Natural killer cell (primary cell): ENCODE results near the gene APEX1. TPM values are rescaled to one million over a fixed set of nuclear protein-coding genes. Genes with fewer than 3 reads are reported as not detected.

Source experiments
- ATAC-seq, 3 donors: fragments of 150-1000 bp in 2 of 3; fragments of 200-7000 bp in 1 of 3; cut with Tn5 transposase; 1 replicate in 1 of 3; 2 replicates in 2 of 3; pipeline ENCODE4 v1.10.0; 2021; ENCODE audit warnings: mild to moderate bottlenecking in 2 of 3, moderate library complexity in 2 of 3
- DNase-seq, 2 donors: peaks; one replicate each; pipeline versions ENCODE4 v3.0.0 to v3.0.0-alpha.2; 2013 to 2021; ENCODE audit warnings: mixed read lengths in 1 of 2
- H3K27ac ChIP-seq: one replicate; pipeline ENCODE4 v1.5.1; 2013; ENCODE audit warnings: mild to moderate bottlenecking, low read length
- H3K27me3 ChIP-seq: one replicate; pipeline ENCODE4 v1.6.1; 2013; ENCODE audit warnings: low read length; ENCODE audit not compliant: control insufficient read depth, insufficient read depth
- H3K36me3 ChIP-seq: one replicate; pipeline ENCODE4 v1.6.1; 2013; ENCODE audit warnings: low read length; ENCODE audit not compliant: control insufficient read depth, insufficient read depth
- H3K4me1 ChIP-seq: one replicate; pipeline ENCODE4 v1.6.1; 2013; ENCODE audit warnings: low read length; ENCODE audit not compliant: control insufficient read depth, insufficient read depth
- H3K4me3 ChIP-seq: one replicate; pipeline ENCODE4 v1.5.1; 2013; ENCODE audit warnings: low read length
- H3K9me3 ChIP-seq: one replicate; pipeline ENCODE4 v1.6.1; 2013; ENCODE audit warnings: low read length; ENCODE audit not compliant: control insufficient read depth, insufficient read depth
- H3K27ac Mint-ChIP-seq, 2 donors: one replicate each; pipeline ENCODE4 v1.8.0; 2022; ENCODE audit warnings: mild to moderate bottlenecking in 2 of 2, mixed read lengths in 2 of 2, moderate library complexity in 1 of 2
- H3K27me3 Mint-ChIP-seq, 2 donors: one replicate each; pipeline ENCODE4 v1.8.0; 2022; ENCODE audit warnings: low read depth in 2 of 2, mixed read lengths in 2 of 2
- H3K36me3 Mint-ChIP-seq: one replicate; pipeline ENCODE4 v1.8.0; 2022; ENCODE audit warnings: mixed read lengths
- H3K4me1 Mint-ChIP-seq, 2 donors: one replicate each; pipeline ENCODE4 v1.8.0; 2022; ENCODE audit warnings: mixed read lengths in 2 of 2
- H3K4me3 Mint-ChIP-seq: one replicate; pipeline ENCODE4 v1.8.0; 2022; ENCODE audit warnings: mild to moderate bottlenecking, moderate library complexity, mixed read lengths
- H3K9me3 Mint-ChIP-seq, 2 donors: one replicate each; pipeline ENCODE4 v1.8.0; 2022; ENCODE audit warnings: mixed read lengths in 2 of 2
- CTCF ChIP-seq: fragments of 200-600 bp; IDR thresholded peaks from one replicate; pipeline ENCODE4 v1.8.0; 2022; ENCODE audit warnings: antibody characterized with exemption
- WGBS: methylation state at CpG from one replicate; pipeline ENCODE4 v1.1.7; 2013; ENCODE audit warnings: missing lambda C conversion rate; ENCODE audit not compliant: insufficient coverage; 5-methylcytosine and 5-hydroxymethylcytosine counted together
- intact Hi-C: fragments of 100-400 bp; cut with micrococcal nuclease; formaldehyde crosslinking; loops from one replicate; pipeline ENCODE4 v1.14.2; 2022
- total RNA-seq, 4 donors: library from RNA; stranded (reverse); fragments of 120-200 nt in 1 of 4; gene quantifications; one replicate each; pipeline versions ENCODE4 v1.2.3 to v1.2.4, GENCODE V29; 2013 to 2022

APEX1 gene
- total RNA-seq, 3 donors from 2014 or later (not counting 1 experiment from before 2014, with no cell fraction given) = 66.0 to 77.6 (median 74.9) TPM

DNA sequence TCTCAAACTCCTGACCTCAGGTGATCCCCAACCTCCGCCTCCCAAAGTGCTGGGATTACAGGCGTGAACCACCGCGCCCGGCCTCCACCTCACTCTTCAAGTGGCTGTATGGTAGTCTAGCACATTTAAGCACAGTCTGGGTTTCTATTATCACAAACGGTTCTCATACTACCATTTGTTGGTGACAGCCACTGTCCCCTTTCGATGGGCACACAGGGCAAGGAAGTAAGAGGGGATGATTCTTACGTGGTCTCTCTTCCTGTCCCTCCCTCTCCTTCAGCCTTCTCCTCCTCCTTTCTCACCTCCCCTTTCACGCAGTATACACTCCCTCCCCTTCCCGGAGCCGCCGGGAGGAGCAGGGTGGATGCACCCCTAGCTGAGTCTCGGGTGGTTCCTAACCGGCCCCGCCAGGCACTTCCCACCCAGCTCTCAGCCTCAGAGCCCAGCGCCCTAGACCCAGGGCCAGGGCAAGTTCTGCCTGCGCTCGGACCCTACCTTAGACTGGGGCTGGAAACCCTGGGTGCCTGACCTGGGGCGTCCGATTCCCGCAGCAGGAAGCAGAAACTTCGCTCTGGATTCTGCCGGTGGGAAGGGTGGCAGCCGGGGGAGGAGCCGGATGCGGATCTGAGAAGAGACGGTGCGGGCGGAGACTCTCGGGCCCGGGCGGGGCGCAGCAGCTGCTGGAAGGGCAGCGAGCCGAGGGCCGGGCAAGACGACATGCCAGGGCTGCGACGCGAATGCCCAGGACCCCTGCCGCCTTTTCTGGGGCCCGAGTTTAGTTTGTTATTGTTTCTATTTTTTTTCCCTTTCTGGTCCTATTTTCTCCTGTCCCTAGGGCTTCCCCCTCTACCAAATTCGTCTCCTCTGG is 41.9 kb upstream of the APEX1 start, which contains the start of gene TEP1:
Gene TEP1, minus strand, starts transcription at position 626 of the 868 bp plus-strand sequence. CDS start 5,062 bp downstream, outside the sequence.
- DNase-seq = peak; percentile 64 to 82
- WGBS = under 1% methylated on average over 43 of the region's 43 CpGs
- no peak for TF ChIP-seq CTCF
- Mint-ChIP-seq H3K4me3 (peak within 1 kb of the TSS; percentile 98), H3K27ac (peak within 1 kb of the TSS; percentile 91 to 96), H3K4me1 (peaks cover 35 to 54% of the 10 kb centered on the region in 2 donors), H3K27me3 (no peaks in the 10 kb centered on the region), H3K36me3 (no peaks in the 10 kb centered on the region), H3K9me3 (no peaks in the 10 kb centered on the region)
- Histone ChIP-seq H3K4me3 (peak within 1 kb of the TSS; percentile 97), H3K27ac (peak within 1 kb of the TSS; percentile 94), H3K27me3 (no peaks in the 10 kb centered on the region), H3K36me3 (peaks cover 3% of the 10 kb centered on the region), H3K9me3 (no peaks in the 10 kb centered on the region), H3K4me1 (peaks cover 9% of the 10 kb centered on the region)
- intact Hi-C loops = loop anchor here (1.0 to 5.0 kb wide), 3 partner anchors 42 to 269 kb away; partner anchors contain the start of genes APEX1, OSGEP and RNASE4
- peak; percentile 73 to 82 (median 76) for ATAC-seq

- intact Hi-C loops = loop anchor here (1.0 to 5.0 kb wide), 4 partner anchors 41 to 269 kb away; partner anchors contain the start of genes APEX1, OSGEP, PARP2 and RNASE4
- Histone ChIP-seq H3K4me3 (peak overlapping the region; percentile 97), H3K27ac (peak overlapping the region; percentile 94), H3K27me3 (no peaks in the 10 kb centered on the region), H3K9me3 (no peaks in the 10 kb centered on the region), H3K4me1 (peaks cover 9% of the 10 kb centered on the region), H3K36me3 (no peaks in the 10 kb centered on the region)
- peaks cover 35 to 52% of the 10 kb centered on the region in 2 donors for H3K4me1 Mint-ChIP-seq
- peak in 1 of 2 donors; percentile 60 for DNase-seq
- no peak for ATAC-seq
- under 1% methylated on average over 9 of the region's 9 CpGs for WGBS
- no peak for TF ChIP-seq CTCF
- H3K9me3 Mint-ChIP-seq = no peaks in the 10 kb centered on the region
- no peaks in the 10 kb centered on the region for H3K36me3 Mint-ChIP-seq
- peak overlapping the region; percentile 91 to 96 for H3K27ac Mint-ChIP-seq
- peak overlapping the region; percentile 98 for H3K4me3 Mint-ChIP-seq
- no peaks in the 10 kb centered on the region for H3K27me3 Mint-ChIP-seq
These were observed 41.3 kb upstream of the APEX1 start for GRCh38 chr14:20413744-20414082.

DNA sequence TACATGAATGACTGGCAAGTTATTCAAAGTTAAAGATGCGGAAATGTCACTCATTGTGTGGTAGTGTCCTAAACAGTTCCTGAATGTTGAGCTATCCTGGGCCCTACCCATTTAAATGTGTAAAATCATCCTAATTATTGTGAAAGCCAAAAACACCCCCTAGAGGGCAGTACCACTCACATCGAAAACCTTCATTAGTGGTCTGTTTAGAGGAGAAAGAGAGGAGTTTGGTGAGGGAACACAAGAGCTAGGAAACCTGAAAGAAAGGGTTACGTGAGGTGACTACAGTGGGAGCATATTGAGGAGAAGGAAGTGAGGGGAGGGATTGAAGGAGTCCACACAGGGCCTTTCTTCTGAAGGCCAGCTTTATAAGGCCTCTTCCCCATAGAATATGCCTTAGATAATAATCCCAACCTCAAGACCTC is 39.2 kb upstream of the APEX1 start:
- Histone ChIP-seq H3K4me1 (peaks cover 9% of the 10 kb centered on the region), H3K27ac (no peak overlapping the region), H3K36me3 (no peaks in the 10 kb centered on the region), H3K27me3 (no peaks in the 10 kb centered on the region), H3K9me3 (no peaks in the 10 kb centered on the region), H3K4me3 (no peak overlapping the region)
- ATAC-seq (peak; percentile 24 to 38 (median 36)), DNase-seq (peak in 1 of 2 donors; percentile 78)
- H3K27me3 Mint-ChIP-seq = no peaks in the 10 kb centered on the region
- intact Hi-C loops = loop anchor here (1.0 to 2.0 kb wide), 2 partner anchors 26 to 73 kb away; partner anchors contain the start of gene PARP2
- no peaks in the 10 kb centered on the region for H3K36me3 Mint-ChIP-seq
- no peak overlapping the region for H3K4me3 Mint-ChIP-seq
- peaks cover 35 to 38% of the 10 kb centered on the region in 2 donors for H3K4me1 Mint-ChIP-seq
- H3K9me3 Mint-ChIP-seq = no peaks in the 10 kb centered on the region
- peak overlapping the region in 1 of 2 donors; percentile 64 for H3K27ac Mint-ChIP-seq
- peak; percentile 73 for TF ChIP-seq CTCF
- WGBS = 57% methylated on average over 2 of the region's 3 CpGs
